AG20443 (cell line): ENCODE data around the gene HSPA5.
A peak's percentile ranks its signal among the peaks of the same experiment; 100 is the strongest.

ENCODE experiments used
- DNase-seq: peaks from one replicate; pipeline ENCODE4 v3.0.0; 2012; ENCODE audit warnings: low spot score, mixed read lengths

HSPA5 gene

DNA sequence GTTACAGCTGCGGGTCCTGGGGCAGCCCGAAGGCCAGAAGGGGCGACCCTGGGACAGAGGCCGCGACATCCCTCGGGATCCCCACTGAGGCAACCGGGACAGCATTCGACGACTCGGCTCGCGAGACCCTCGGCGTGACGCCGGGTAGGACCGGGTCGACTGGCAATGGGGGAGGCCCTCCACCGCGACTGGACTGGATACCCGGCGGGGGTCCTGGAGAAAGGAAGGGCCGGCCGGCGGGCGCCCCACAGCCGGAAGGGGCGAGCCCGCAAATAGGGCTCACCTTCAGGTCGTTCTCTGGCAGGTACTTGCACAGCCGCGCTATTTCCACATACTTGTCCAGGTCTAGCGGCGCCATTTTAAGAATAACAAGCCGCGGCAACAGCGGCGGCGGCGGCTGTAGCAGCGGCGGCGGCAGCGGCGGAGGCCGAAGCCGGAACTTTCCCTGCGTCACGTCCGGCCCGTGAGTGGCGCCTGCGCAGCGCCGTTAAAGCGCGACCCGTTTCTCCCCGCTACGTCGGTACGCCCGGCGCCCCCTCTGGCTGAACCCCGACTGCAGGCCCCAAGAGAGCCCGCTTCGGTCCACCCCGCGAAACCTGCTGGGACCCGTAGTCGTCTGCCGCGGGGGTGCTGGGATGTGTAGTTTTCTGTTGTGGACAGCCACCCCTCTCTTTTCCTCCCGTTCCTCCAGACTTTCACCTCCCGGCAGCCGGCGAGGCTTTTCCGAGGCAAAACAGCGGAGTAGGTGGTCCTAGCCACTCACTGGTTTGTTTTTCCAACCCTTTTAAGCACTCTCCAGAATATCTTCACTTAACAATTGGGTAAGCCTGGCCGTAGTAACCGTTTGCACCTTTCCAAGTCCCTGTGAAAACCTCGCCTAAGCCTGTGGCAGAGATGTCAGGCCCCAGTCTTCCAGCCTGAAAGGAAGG lies 51.5 kb downstream of the HSPA5 start, which contains the start of gene PPP6C:
TSS of gene PPP6C (minus strand) at position 443 of the 929 bp plus-strand sequence. CDS start at position 358, 85 bp downstream.
- DNase-seq: peak; percentile 98

DNA sequence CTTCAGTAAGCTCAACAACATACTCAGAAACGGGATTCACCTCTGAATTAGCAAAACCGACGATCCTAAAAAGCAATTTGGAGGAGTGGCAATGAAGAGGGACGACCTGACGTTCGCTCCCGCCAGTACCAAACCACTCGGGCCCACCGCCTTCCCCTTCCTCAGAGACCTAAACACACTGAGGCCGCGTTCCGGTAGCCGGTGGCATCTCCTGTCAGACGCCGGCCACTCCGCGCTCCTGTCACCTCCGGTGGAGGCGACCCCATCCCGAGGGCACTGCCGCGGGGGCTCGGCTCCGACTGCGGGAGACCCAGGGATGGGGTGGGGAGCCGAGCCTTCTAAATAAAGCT lies 52.2 kb downstream of the HSPA5 start:
- peak; percentile 19 for DNase-seq
